NCI-H510A treated with DMSO at 0.1 percent for 48 hours (cell line): ENCODE data around the gene PCSK6.

Source experiments
- DNase-seq: peaks from one replicate; lab custom pipeline; 2025; lab: John Stamatoyannopoulos, UW

The PCSK6 gene

DNA sequence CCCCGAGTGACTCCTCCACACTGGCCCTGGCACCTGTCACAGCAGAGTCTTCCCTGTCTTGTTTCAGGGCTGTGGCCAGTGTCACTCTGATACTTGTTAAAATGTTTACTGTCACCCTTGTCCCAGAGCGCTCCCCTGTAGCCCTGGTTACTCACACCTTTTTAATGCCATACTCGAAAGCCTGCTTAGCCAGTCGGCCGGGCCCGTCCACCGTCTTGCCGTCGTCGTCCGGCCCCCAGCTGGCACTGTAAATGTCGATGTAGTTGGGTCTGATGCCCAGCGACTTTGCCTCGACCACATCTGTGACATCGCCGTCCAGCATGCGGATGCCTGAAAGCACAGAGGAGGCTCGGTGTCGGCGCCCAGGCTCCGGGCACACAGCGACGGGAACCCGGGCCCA is 91.3 kb downstream of the PCSK6 start:
- DNase-seq, result no peak

GRCh38 chr15:101397521-101398003 is 91.9 kb downstream of the PCSK6 start:
- no peak for DNase-seq

- no peak for DNase-seq
Measured at GRCh38 chr15:101396484-101397261, 92.8 kb downstream of the PCSK6 start.

DNA sequence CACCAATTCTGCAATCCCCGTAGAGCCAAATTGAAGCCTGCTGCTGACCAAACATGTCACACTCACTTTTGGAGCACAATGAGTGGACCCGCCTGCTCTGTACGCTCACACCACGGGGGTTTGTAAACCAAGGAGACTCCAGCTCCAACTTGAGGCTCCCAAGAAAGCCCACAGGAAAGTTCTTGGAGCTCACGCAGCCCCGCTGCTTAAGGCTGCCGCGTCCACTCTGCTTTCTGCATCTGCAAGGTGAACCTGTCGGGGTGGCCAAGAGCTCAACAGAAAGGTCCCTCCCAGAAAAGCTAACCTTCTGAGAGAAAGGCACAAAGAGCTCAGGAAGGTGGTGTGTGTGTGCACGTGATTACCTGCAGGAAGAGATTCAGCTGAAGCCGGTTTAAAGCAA is 94.9 kb downstream of the PCSK6 start:
- DNase-seq, result no peak

GRCh38 chr15:101394056-101394630 is 95.4 kb downstream of the PCSK6 start:
- no peak for DNase-seq

DNA sequence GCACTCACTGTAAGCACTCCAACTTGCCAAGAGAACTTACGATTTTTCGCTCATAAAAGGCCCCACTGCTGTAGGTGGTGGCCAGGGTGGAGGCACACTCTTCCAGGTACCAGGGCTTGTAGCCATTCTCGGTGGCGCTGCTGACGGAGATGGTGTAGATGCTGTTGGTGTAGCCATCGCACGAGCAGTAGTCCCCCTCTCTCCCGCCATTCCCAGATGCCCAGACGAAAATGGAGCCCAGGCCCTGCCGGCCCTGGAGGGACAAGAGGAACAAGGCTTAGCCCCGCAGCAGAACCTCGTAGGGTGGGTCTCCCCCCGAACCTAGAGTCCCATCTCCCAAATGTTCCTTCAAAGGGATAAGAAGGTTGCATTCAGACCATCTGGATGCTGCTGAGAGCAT is 96.3 kb downstream of the PCSK6 start:
- no peak for DNase-seq

GRCh38 chr15:101391981-101392640 is 97.4 kb downstream of the PCSK6 start:
- no peak for DNase-seq

DNA sequence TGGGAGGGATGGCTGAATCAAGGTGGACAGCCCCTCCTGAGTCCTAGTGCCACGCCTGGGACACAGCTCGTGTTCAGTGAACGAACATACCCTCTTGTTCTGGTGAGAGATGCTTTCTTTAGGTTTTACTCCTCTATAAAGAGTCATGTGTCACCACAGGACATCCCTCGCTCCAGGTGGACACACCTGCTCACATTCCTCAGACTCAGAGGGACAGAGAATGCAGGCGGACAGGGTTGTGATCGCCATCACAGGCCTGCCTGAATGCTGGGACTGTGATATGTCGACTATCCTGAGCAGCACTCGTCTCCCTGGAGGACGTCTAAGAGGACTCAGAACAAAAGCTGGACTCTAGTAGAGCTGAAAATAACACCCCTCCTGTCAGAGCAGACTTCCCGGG is 98.1 kb downstream of the PCSK6 start:
- no peak for DNase-seq

DNA sequence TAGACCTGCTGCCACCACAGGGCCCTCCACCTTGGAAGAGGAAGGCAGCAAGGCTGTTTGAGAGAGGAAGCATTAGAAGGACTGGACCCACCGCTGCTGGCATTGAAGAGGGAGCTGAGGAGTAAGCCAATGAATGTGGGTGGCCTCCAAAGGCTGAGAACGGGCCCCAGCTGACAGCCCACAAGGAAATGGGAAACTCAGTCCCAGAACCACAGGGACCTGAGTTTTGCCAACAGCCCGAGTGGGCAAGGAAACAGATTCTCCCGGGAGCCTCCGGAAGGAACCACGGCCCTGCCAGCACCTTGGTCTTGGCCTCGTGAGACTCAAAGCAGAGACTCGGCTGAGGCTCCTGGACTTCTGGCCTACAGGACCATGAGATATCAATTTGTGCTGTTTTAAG is 99.0 kb downstream of the PCSK6 start:
- DNase-seq, result no peak

DNA sequence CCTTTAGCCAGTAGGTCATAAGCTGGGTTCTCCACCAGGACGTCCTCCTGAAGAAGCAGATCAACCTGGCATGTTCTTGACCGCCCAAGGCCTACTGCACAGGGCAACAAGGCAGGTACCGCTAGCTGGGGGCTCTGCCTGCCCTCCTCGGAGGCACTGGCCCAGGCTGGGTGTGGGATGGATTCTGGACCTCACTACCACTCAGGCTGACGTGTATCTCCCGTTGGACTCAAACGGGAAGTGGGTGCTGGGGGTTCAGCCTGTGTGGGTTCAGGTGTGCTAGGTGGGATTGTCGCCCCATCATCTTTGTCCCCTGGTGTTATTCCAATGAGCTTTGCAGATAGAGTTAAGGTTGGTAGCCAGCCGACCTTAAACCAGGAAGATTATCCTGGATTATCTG is 99.4 kb downstream of the PCSK6 start:
- no peak for DNase-seq

- no peak for DNase-seq
Measured at GRCh38 chr15:101389362-101389761, 100.1 kb downstream of the PCSK6 start.

GRCh38 chr15:101388046-101388445 is 101.5 kb downstream of the PCSK6 start:
- no peak for DNase-seq

DNA sequence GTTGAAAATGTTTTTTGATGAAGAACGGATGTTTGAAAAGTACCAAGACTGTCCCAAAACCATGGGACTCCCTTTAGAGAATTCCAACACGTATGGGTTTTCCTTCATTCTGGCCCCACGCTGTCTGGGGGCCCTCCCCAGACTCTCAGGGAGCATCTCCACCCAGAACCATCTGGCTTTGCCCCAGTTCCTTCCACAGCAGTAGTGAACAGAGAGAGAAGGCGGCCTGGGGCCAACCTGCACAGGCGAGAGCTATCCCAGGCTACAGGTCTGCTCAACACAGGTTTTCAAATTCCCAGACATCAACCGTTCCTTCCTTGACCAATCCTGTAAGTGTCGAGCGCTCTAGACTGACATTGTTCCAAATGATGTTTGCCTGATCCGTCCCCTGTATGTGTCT is 101.9 kb downstream of the PCSK6 start:
- DNase-seq, result no peak

DNA sequence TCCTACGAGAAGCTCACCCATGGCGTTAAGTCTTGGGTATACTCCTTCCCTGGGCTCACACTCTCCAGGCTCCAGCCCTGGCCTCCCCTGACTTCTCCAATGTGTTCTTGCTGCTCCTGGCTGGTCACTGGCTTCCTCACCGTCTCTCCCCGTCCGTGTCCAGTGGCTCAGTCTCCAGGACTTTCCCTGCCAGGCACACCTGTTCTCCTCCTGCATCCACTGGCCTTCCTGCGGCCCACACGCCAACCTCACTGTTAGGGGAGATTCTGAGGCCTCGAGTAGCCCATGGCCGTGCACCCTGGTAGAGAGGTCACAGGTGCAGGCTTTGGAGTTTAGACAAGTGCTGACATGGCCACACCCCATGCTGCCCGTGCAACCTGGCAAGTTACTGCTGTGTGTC is 102.5 kb downstream of the PCSK6 start:
- DNase-seq, result no peak

- no peak for DNase-seq
Measured at GRCh38 chr15:101386006-101386405, 103.5 kb downstream of the PCSK6 start.

- no peak for DNase-seq
Measured at GRCh38 chr15:101384276-101384675, 105.2 kb downstream of the PCSK6 start.

DNA sequence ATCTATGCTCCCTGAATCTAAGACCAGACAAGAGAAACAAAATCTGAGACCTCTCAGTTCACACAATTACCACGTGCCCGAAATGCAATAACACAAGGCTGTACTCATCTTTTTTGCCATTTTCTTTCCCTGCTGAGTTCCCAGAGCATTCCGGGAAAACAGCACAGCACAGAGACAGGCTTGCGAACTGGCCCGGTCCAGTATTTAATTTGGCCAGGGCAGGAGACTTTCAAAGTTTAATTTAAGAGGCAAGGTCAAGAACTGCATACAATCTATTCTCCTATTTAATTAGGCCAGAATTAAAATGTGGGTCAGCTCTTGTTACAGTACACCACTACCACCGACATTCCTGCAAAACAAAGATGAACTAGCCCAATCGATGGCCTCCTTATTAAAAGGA is 107.0 kb downstream of the PCSK6 start:
- DNase-seq, result no peak

- no peak for DNase-seq
Measured at GRCh38 chr15:101381671-101382212, 107.8 kb downstream of the PCSK6 start.

DNA sequence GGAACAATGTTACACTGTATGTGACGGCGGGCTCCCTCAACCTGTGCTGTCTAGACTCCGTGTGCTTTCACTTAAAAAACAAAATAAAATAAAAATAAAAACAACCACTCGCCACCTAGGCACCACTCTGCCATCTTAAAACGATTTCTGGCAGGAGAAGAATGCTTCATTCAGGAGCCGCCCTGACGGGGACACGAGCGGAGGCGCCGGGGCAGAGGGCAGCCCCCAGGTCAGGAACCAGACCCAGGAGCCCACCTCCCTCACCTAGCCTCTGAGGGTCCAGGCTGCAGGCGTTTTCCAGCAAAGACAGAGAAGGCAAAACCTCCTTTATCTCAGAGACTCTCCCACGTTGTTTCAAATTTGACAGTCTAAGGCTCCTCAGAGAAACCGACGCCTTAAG is 109.4 kb downstream of the PCSK6 start:
- no peak for DNase-seq

DNA sequence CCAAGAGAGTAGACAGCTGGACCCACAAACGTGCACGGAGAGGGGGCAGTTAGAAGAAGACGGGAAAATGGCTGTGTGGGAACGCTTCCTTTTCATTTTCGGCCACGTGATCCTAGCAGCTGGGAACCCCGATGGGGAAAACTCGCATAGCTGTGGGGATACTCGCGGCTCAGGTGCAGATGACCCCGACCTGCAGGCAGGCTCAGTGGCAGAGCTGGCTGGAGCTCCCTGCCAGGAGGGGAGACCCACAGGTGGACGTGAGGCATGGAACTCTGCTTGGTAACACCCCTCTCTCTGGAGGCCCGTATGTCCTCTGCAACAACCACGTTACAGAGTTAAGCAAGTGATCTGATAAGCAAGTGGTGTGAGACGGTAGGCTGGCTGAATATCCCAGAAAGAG is 109.9 kb downstream of the PCSK6 start:
- DNase-seq, result no peak

DNA sequence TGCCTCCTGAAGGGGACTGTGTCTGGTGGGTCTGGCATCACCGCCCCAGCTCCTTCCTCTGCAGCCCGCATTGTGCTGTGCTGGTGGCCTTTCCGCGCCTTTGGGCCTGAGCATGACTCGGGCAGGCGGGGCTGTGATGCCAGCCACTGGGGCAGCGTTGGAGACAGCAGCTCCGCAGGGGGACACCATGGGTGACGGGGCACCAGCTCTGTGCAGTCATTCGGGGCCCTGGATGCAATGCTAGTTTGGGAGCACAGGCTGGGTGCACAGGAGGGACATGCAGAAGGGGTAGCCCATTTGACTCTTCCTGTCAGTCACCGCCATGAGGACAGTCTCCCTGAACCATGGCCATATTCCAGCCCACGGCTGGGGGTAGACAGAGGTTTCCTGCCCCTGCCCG is 110.6 kb downstream of the PCSK6 start:
- no peak for DNase-seq

GRCh38 chr15:101378171-101378755 is 111.2 kb downstream of the PCSK6 start:
- no peak for DNase-seq
